CD14-positive monocyte (primary cell): Measurements from ENCODE around the gene RHOC. TPM values are rescaled to one million over a fixed set of nuclear protein-coding genes. Genes with fewer than 3 reads are reported as not detected.

ENCODE experiments used
- DNase-seq, 3 donors: peaks; one replicate each; pipeline ENCODE4 v3.0.0-alpha.2; 2011 to 2022
- H2AFZ ChIP-seq: 2 replicates; pipeline ENCODE4 v1.6.0; 2012; ENCODE audit warnings: mild to moderate bottlenecking, low read depth, low read length, inconsistent platforms; ENCODE audit not compliant: insufficient read depth, poor library complexity, severe bottlenecking
- H3K27ac ChIP-seq, 2 donors: 1 replicate in 1 of 2; 2 replicates in 1 of 2; pipeline ENCODE4 v1.5.1; 2012 to 2013; ENCODE audit warnings: low read length in 2 of 2, control low read depth in 1 of 2, inconsistent platforms in 1 of 2, low read depth in 1 of 2, mild to moderate bottlenecking in 1 of 2
- H3K27me3 ChIP-seq, 2 donors: one replicate each; pipeline versions ENCODE4 v1.6.0 to v1.6.1; 2011 to 2013; ENCODE audit warnings: low read length in 2 of 2; ENCODE audit not compliant: control insufficient read depth in 2 of 2, insufficient read depth in 2 of 2
- H3K36me3 ChIP-seq, 2 donors: replicated peaks in 1 of 2; 1 replicate in 1 of 2; 2 replicates in 1 of 2; pipeline versions ENCODE4 v1.5.1 to v1.6.1; 2012 to 2013; ENCODE audit warnings: low read length in 2 of 2, control low read depth in 1 of 2, inconsistent platforms in 1 of 2, mild to moderate bottlenecking in 1 of 2; ENCODE audit not compliant: insufficient read depth in 2 of 2, control insufficient read depth in 1 of 2
- H3K4me1 ChIP-seq, 2 donors: 1 replicate in 1 of 2; 2 replicates in 1 of 2; pipeline versions ENCODE4 v1.5.1 to v1.6.1; 2012 to 2013; ENCODE audit warnings: low read length in 2 of 2, control low read depth in 1 of 2, inconsistent platforms in 1 of 2, mild to moderate bottlenecking in 1 of 2, moderate library complexity in 1 of 2; ENCODE audit not compliant: insufficient read depth in 2 of 2, control insufficient read depth in 1 of 2
- H3K4me2 ChIP-seq: replicated peaks from 2 replicates; pipeline ENCODE3; 2012; ENCODE audit warnings: low read length, moderate library complexity, mild to moderate bottlenecking; ENCODE audit not compliant: poor library complexity, severe bottlenecking; ENCODE audit errors: extremely low read depth
- H3K4me3 ChIP-seq, 3 experiments: fragments of 200-600 bp in 1 of 3; sonication (generic) in 1 of 3; replicated peaks in 1 of 3; 1 replicate in 2 of 3; 2 replicates in 1 of 3; pipeline ENCODE4 v1.5.1; 2011 to 2013; ENCODE audit warnings: low read length in 3 of 3, mild to moderate bottlenecking in 3 of 3, control low read depth in 2 of 3, low read depth in 2 of 3, inconsistent platforms in 1 of 3, moderate library complexity in 1 of 3
- H3K79me2 ChIP-seq: 2 replicates; pipeline ENCODE4 v1.6.0; 2012; ENCODE audit warnings: mild to moderate bottlenecking, control low read depth, inconsistent platforms, low read length, moderate library complexity; ENCODE audit not compliant: insufficient read depth
- H3K9ac ChIP-seq: 2 replicates; pipeline ENCODE4 v1.6.0; 2017; ENCODE audit warnings: low read length, mild to moderate bottlenecking; ENCODE audit not compliant: insufficient read depth, poor library complexity, severe bottlenecking
- H3K9me3 ChIP-seq, 2 donors: replicated peaks in 1 of 2; 1 replicate in 1 of 2; 2 replicates in 1 of 2; pipeline versions ENCODE4 v1.5.1 to v1.6.1; 2012 to 2013; ENCODE audit warnings: low read length in 2 of 2, control low read depth in 1 of 2; ENCODE audit not compliant: control insufficient read depth in 1 of 2, insufficient read depth in 1 of 2
- H4K20me1 ChIP-seq: 2 replicates; pipeline ENCODE4 v1.6.0; 2012; ENCODE audit warnings: mild to moderate bottlenecking, low read length, control low read depth, moderate library complexity; ENCODE audit not compliant: insufficient read depth
- H3K27ac Mint-ChIP-seq, 7 donors: one replicate each; pipeline ENCODE4 v1.8.0; 2020; ENCODE audit warnings: mild to moderate bottlenecking in 7 of 7, mixed read lengths in 7 of 7, moderate library complexity in 6 of 7, inconsistent platforms in 2 of 7
- H3K27me3 Mint-ChIP-seq, 3 donors: one replicate each; pipeline ENCODE4 v1.8.0; 2021 to 2022; ENCODE audit warnings: low read depth in 3 of 3, mild to moderate bottlenecking in 3 of 3, mixed read lengths in 3 of 3, moderate library complexity in 3 of 3, inconsistent platforms in 1 of 3
- H3K36me3 Mint-ChIP-seq, 2 donors: one replicate each; pipeline ENCODE4 v1.8.0; 2020; ENCODE audit warnings: mixed read lengths in 2 of 2, inconsistent platforms in 1 of 2, mild to moderate bottlenecking in 1 of 2
- H3K4me1 Mint-ChIP-seq: one replicate; pipeline ENCODE4 v1.8.0; 2020; ENCODE audit warnings: mild to moderate bottlenecking, mixed read lengths
- H3K4me3 Mint-ChIP-seq, 2 donors: one replicate each; pipeline ENCODE4 v1.8.0; 2020; ENCODE audit warnings: mild to moderate bottlenecking in 2 of 2, mixed read lengths in 2 of 2, moderate library complexity in 1 of 2
- H3K9me3 Mint-ChIP-seq, 7 donors: one replicate each; pipeline ENCODE4 v1.8.0; 2020 to 2022; ENCODE audit warnings: mixed read lengths in 7 of 7, mild to moderate bottlenecking in 6 of 7, moderate library complexity in 6 of 7, inconsistent platforms in 2 of 7
- CTCF ChIP-seq: fragments of 200-600 bp; IDR thresholded peaks from one replicate; pipeline ENCODE4 v1.8.0; 2022; ENCODE audit warnings: antibody characterized with exemption, mild to moderate bottlenecking
- whole genome bisulfite sequencing: methylation state at CpG from one replicate; pipeline ENCODE4 v1.1.5; 2013; ENCODE audit warnings: missing lambda C conversion rate; ENCODE audit not compliant: insufficient coverage; 5-methylcytosine and 5-hydroxymethylcytosine counted together
- intact Hi-C, 2 donors: fragments of 100-400 bp; cut with micrococcal nuclease; formaldehyde crosslinking; loops; one replicate each; pipeline versions ENCODE4 v1.15.0 to v1.15.1; 2023
- polyA plus RNA-seq, 3 donors: library from polyadenylated mRNA; depleted of rRNA in 1 of 3; unstranded in 2 of 3; stranded (reverse) in 1 of 3; fragments of 300-500 nt in 2 of 3; fragments of >200 nt in 1 of 3; fragmentation: Illumina TruSeq in 2 of 3; gene quantifications; 1 replicate in 2 of 3; 2 replicates in 1 of 3; pipeline ENCODE4 v1.2.3, GENCODE V29; 2012 to 2021

The RHOC gene
- polyA plus RNA-seq, 3 donors = 78.9 to 119 (median 91.5) TPM

DNA sequence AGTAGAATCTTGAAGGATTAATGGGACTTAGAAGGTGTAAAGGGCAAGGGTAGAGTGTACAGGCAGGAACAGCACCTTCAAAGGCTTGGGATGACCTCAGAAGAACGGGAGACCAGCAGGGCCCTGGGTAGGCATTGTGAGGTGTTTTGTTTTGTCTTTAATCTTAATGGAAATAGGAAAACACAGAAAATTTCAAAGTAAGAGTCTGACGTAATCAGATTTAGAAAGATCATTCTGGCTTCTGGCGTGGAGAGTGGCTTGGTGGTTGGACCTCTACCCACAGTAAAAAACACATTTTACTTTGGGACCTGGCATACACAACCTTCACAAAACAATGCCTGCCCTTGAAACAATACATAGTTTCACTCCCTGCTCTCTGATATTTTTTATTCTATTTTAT is 28.3 kb downstream of the RHOC start:
- H3K4me1 Mint-ChIP-seq = peaks cover 19% of the 10 kb centered on the region

GRCh38 chr1:112677501-112677900 is 29.4 kb downstream of the RHOC start:
- 100% methylated on average over 2 of the region's 4 CpGs for WGBS
- no peak overlapping the region for H3K4me3 Mint-ChIP-seq
- no peaks in the 10 kb centered on the region for H3K9me3 Mint-ChIP-seq
- peaks cover 0 to 6% of the 10 kb centered on the region in 2 donors for H3K36me3 Mint-ChIP-seq
- Histone ChIP-seq H3K4me1 (peaks cover 20 to 23% of the 10 kb centered on the region in 2 donors), H3K9me3 (no peaks in the 10 kb centered on the region), H4K20me1 (peaks cover 11% of the 10 kb centered on the region), H3K79me2 (no peaks in the 10 kb centered on the region), H3K9ac (no peak overlapping the region), H2AFZ (no peak overlapping the region), H3K4me2 (no peak overlapping the region), H3K27me3 (no peaks in the 10 kb centered on the region), H3K27ac (no peak overlapping the region), H3K36me3 (peaks cover 0 to 5% of the 10 kb centered on the region in 2 donors), H3K4me3 (no peak overlapping the region)
- no peak overlapping the region for H3K27ac Mint-ChIP-seq
- intact Hi-C loops = no loop called here
- DNase-seq = no peak
- H3K27me3 Mint-ChIP-seq = peaks cover 0 to 10% (median 7%) of the 10 kb centered on the region in 3 donors
- H3K4me1 Mint-ChIP-seq = peaks cover 26% of the 10 kb centered on the region
- no peak for TF ChIP-seq CTCF

More for the DNA sequence above, 28.3 kb downstream of the RHOC start:
- H3K36me3 Mint-ChIP-seq = peaks cover 0 to 6% of the 10 kb centered on the region in 2 donors
- Histone ChIP-seq H4K20me1 (peaks cover 11% of the 10 kb centered on the region), H3K4me3 (no peak overlapping the region), H3K27me3 (no peaks in the 10 kb centered on the region), H3K27ac (no peak overlapping the region), H3K4me1 (peaks cover 15 to 18% of the 10 kb centered on the region in 2 donors), H3K79me2 (no peaks in the 10 kb centered on the region), H2AFZ (no peak overlapping the region), H3K4me2 (no peak overlapping the region), H3K36me3 (no peaks in the 10 kb centered on the region), H3K9me3 (no peaks in the 10 kb centered on the region), H3K9ac (no peak overlapping the region)
- DNase-seq = no peak
- intact Hi-C loops = no loop called here
- 100% methylated on average over 1 of the region's 3 CpGs for WGBS
- H3K9me3 Mint-ChIP-seq = no peaks in the 10 kb centered on the region
- peaks cover 0 to 10% (median 7%) of the 10 kb centered on the region in 3 donors for H3K27me3 Mint-ChIP-seq
- H3K27ac Mint-ChIP-seq = peak overlapping the region in 2 of 7 donors; percentile 1 to 22
- no peak for TF ChIP-seq CTCF
- H3K4me3 Mint-ChIP-seq = no peak overlapping the region
